Stimulated activated CD4-positive, alpha-beta T cell treated with anti-CD3 and anti-CD28 coated beads, Interleukin-1b, Interleukin-23, amount 100 ng/mL, for 24 hours (primary cell): ENCODE data around the gene TTLL8.

Source experiments
- DNase-seq, 4 experiments: peaks; one replicate each; pipeline ENCODE4 v3.0.0-alpha.2; 2020; ENCODE audit warnings: low read depth in 4 of 4, low spot score in 1 of 4

Gene TTLL8

DNA sequence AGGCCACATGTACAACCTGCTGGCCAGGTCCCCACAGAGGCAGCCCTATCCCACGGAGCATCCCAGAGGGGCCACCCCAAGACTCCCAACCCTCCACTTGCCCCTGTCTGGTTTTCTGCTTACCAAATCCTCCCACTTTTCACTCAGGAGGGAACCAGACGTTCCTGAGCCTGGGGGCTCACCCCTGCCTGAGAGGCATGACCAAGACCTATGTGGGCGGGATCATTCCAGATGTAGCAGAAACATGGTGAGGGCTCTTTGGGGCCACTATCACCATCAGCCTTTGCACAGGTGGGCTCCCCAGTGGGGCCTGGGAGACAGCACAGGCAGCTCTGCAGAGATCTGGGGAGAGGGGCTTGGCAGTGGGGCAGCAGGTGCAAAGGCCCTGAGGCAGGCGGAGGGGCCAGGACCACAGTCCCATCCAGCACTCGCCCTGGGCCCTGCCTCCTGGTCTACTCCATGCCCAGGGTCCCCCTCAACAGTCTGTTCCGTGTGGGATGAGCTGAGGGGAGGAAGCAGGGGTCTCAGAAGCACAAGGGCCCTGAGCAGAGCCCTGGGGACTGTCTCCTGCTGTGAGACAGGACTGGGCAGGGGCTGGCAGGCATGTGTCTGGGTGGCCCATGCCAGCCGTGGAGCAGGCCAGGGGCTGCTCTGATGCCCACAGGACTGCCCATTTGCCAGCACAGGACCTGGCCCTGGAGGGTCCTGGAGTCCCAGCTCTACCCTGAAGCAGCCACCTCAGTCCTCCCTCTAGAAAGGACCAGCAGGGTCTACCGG is 88.2 kb downstream of the TTLL8 start:
- DNase-seq = no peak

- DNase-seq = no peak
These were observed 89.1 kb downstream of the TTLL8 start for GRCh38 chr22:49968831-49969661.
